Lower leg skin (tissue), 4 donors: ENCODE data around the gene SYT2. TPM values are rescaled to one million over a fixed set of nuclear protein-coding genes. Genes with fewer than 3 reads are reported as not detected.
"Not testable (repeated sequence)": the region's sequence is repeated elsewhere in the genome, so short reads cannot be mapped to it uniquely, and the experiment has no call there.

Experiments used
- DNase-seq, 2 donors: peaks; one replicate each; pipeline ENCODE4 v3.0.0-alpha.2; 2019; ENCODE audit warnings: low spot score in 2 of 2
- H3K4me3 ChIP-seq: fragments of 200-600 bp; sonication (generic); 2 replicates; pipeline ENCODE4 v1.5.1; 2017; ENCODE audit warnings: mild to moderate bottlenecking, low read depth; ENCODE audit not compliant: poor library complexity, severe bottlenecking
- POLR2A ChIP-seq, 2 donors: fragments of 450-650 bp; IDR thresholded peaks; one replicate each; pipeline ENCODE4 v1.6.1; 2016 to 2017; ENCODE audit warnings: antibody characterized with exemption in 2 of 2, mild to moderate bottlenecking in 1 of 2, moderate library complexity in 1 of 2
- WGBS, 2 donors: methylation state at CpG; one replicate each; pipeline ENCODE4 v1.1.5; 2018; 5-methylcytosine and 5-hydroxymethylcytosine counted together
- intact Hi-C: fragments of 100-400 bp; cut with DNase I; formaldehyde crosslinking; loops from one replicate; pipeline ENCODE4 v1.15.0; 2023; ENCODE audit warnings: low total_unique reads
- total RNA-seq, 4 donors: library from RNA; depleted of rRNA; stranded (reverse); fragments of >200 nt; gene quantifications; one replicate each; pipeline ENCODE4 v1.1.0, GENCODE V29; 2016
- TF ChIP-seq, protein P1 (sequence below), 3 donors: fragments of 450-650 bp; IDR thresholded peaks; one replicate each; pipeline ENCODE4 v1.5.1; 2016; ENCODE audit warnings: antibody characterized with exemption in 3 of 3, mild to moderate bottlenecking in 3 of 3, moderate library complexity in 2 of 3

Gene SYT2
- total RNA-seq, 4 donors from 2014 or later, result not detected

GRCh38 chr1:202553560-202554038 is 156.7 kb downstream of the SYT2 start:
- TF ChIP-seq, protein P1, sequence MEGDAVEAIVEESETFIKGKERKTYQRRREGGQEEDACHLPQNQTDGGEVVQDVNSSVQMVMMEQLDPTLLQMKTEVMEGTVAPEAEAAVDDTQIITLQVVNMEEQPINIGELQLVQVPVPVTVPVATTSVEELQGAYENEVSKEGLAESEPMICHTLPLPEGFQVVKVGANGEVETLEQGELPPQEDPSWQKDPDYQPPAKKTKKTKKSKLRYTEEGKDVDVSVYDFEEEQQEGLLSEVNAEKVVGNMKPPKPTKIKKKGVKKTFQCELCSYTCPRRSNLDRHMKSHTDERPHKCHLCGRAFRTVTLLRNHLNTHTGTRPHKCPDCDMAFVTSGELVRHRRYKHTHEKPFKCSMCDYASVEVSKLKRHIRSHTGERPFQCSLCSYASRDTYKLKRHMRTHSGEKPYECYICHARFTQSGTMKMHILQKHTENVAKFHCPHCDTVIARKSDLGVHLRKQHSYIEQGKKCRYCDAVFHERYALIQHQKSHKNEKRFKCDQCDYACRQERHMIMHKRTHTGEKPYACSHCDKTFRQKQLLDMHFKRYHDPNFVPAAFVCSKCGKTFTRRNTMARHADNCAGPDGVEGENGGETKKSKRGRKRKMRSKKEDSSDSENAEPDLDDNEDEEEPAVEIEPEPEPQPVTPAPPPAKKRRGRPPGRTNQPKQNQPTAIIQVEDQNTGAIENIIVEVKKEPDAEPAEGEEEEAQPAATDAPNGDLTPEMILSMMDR (IDR thresholded peaks at IDR 0.05), result no peak
- TF ChIP-seq POLR2A (IDR thresholded peaks at IDR 0.05), result no peak
- no peak overlapping the region for H3K4me3 ChIP-seq
- intact Hi-C loops, result no loop called here
- WGBS, 2 donors, result 43 to 47% methylated on average over 3 of the region's 3 CpGs
- DNase-seq, result peak in 1 of 2 donors; percentile 36

DNA sequence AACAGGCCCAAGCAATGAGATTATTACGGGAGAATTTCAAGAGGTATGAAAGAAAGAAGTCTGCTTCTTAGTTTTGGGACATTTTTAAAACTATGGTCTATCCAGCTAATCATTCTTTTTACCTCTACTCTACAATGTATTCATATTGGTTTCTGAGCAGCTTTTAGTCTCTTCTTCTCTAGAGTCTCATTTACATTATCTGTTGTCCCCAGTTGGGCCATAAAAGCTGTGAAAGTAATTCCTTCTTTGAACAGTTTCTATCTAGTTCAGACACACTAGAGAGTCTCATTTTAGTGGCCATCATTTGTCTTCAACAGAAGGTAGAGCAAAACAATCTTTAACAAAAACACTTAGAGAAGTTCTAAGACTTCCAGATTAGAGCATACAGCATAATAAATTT is 157.2 kb downstream of the SYT2 start:
- DNase-seq, intact Hi-C loops, H3K4me3 ChIP-seq: not testable (repeated sequence)
- 60 to 73% methylated on average over 1 of the region's 1 CpG for WGBS, 2 donors

DNA sequence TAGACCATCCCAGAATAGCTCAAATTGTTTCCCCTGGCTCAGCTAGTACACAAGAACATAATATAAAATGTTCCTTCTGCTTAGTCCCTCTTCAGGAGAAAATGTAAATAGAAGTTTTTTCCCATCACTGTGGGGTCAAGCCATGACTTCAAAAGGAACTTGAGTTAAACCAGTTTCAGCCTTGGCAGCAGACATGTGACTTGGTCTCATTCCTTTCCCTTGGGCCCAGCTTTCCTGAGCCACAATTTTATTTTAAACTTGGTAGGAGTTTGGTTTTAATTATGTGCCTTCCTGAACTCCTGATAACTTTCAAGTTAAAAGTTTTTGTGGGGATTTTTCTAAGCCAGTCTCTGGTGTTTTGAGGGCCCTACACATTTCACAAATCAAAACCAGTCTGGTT is 157.6 kb downstream of the SYT2 start:
- intact Hi-C loops, DNase-seq, H3K4me3 ChIP-seq: not testable (repeated sequence)

DNA sequence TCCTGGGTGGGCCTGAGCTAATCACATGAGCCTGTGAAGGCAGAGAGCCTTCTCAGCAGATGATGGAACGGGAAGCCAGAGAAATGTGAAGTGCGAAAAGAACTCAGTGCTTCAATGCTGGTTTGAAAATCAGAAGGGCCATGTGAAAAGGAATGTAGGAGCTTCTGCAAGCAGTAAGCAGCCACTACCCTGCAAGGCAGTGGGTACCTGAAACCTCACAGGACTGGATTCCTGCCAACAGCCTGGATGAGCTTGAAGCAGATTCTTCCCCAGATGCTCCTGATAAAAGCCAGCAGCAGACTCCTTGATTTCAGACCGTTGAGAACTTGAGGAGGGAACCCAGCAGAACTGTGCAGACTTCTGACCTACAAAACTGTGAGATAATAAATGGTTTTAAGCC is 158.6 kb downstream of the SYT2 start:
- 45 to 54% methylated on average over 3 of the region's 3 CpGs for WGBS, 2 donors
- no peak for DNase-seq
- H3K4me3 ChIP-seq, result no peak overlapping the region
- intact Hi-C loops, result no loop called here
- TF ChIP-seq POLR2A (IDR thresholded peaks at IDR 0.05), result no peak
- TF ChIP-seq, protein P1 (IDR thresholded peaks at IDR 0.05), result no peak

DNA sequence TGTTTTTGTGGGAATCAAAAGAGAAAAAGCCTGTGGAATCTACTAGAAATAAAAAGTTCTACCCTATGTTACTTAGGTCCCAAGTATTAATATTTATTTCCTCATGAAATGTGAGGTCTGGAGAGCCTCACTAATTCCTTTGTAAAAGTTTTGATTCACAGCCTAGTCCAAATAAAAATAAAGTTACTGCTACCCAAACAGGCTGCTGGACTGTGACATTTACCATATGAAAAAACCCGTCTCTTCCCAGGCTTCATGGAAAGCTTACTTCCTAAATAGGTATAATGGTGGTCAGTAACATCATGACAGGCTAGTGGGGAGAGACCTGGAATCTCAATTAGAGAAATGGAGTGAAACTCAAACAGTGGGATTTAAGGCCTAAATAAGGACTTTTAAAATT is 160.2 kb downstream of the SYT2 start:
- H3K4me3 ChIP-seq, intact Hi-C loops, DNase-seq: not testable (repeated sequence)
- 84 to 87% methylated on average over 1 of the region's 1 CpG for WGBS, 2 donors

- intact Hi-C loops, result no loop called here
- no peak for TF ChIP-seq POLR2A (IDR thresholded peaks at IDR 0.05)
- TF ChIP-seq, protein P1 (IDR thresholded peaks at IDR 0.05), result no peak
- no peak for DNase-seq
- H3K4me3 ChIP-seq, result no peak overlapping the region
Measured at GRCh38 chr1:202547215-202547614, 163.0 kb downstream of the SYT2 start.

- DNase-seq, intact Hi-C loops, H3K4me3 ChIP-seq: not testable (repeated sequence)
- 80 to 88% methylated on average over 3 of the region's 3 CpGs for WGBS, 2 donors
Measured at GRCh38 chr1:202546796-202547195, 163.5 kb downstream of the SYT2 start.

GRCh38 chr1:202546377-202546776 is 163.9 kb downstream of the SYT2 start:
- H3K4me3 ChIP-seq, intact Hi-C loops, DNase-seq: not testable (repeated sequence)
- 48 to 63% methylated on average over 3 of the region's 3 CpGs for WGBS, 2 donors

DNA sequence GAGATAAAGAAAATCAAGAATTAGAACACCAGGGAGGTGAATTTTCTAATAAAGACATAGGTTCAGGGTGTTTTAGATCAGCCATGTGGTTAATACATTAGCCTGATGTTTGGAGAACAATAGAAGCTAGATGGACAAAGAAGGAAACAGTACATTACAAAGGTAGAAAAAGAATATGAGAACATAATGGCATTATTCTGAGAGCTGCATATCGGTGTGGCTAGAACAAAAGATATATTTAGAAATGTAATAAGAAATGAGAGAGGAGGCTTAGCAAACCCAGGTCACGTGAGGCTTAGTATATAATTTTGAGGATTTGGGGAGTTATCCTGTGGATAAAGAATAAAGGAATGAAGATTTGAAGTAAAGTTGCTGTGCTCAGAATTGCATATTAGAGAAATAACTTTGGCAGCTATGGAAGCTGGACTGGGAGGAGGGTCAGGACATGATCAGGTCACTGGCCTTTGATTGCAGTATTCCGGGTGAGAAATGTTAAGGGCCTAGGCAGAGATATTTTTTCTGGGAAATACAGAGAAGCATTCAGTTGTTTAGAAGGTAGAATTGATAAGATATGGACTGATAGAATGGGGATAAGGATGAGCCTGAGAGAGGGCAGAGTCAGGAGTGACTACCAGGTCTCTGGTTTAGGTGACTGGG is 164.5 kb downstream of the SYT2 start:
- WGBS, 2 donors, result 66 to 68% methylated on average over 3 of the region's 3 CpGs
- H3K4me3 ChIP-seq, intact Hi-C loops, DNase-seq: not testable (repeated sequence)

DNA sequence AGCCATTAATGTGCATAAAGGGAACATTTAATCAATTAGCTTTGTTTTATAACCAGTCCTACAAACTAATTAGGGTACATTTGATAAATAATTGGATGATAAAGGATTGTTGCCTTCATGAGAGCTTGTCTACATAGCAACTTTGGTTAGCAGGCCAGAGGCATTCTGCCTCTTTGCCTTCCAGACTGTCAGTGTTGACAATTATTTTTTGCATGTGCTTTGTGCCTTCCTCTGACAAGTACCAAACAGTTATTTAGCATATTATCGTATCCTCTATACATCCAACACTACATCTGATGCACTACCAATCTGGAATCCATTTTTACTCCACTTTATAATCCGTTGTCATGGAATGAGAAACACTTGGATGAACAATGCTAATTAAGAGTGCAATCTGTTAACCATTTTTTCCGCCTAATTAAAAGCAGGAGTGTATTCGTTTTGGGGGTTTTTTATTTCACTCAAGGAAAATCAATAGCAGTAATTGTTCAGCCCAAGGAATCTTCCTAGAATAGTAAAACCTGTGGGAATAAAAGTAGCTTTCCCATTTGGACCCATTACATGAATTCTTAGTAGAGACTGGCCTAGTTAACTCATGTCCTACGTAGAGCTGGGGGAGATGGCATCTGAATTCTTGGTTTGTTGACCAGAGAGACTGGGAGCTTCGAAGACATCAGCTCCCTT is 165.3 kb downstream of the SYT2 start:
- DNase-seq, H3K4me3 ChIP-seq, intact Hi-C loops: not testable (repeated sequence)
- WGBS, 2 donors, result 62 to 73% methylated on average over 6 of the region's 6 CpGs

DNA sequence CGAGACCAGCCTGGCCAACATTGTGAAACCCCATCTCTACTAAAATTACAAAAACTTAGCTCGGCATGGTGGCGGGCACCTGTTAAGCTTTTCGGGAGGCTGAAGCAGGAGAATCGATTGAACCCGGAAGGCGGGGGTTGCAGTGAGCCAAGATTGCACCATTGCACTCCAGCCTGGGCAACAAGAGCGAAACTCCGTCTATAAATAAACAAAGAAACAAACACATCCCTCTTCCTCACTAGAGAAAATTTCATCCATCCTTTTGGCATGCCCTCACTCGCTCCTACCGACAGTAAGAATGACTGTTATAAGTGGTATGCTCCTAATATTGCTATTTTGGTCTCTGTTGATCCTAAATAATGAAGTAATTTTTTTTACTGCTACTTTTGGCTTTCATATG is 166.7 kb downstream of the SYT2 start:
- WGBS, 2 donors, result 40 to 58% methylated on average over 11 of the region's 11 CpGs
- intact Hi-C loops, H3K4me3 ChIP-seq: not testable (repeated sequence)
- peak; percentile 55 to 85 for DNase-seq

DNA sequence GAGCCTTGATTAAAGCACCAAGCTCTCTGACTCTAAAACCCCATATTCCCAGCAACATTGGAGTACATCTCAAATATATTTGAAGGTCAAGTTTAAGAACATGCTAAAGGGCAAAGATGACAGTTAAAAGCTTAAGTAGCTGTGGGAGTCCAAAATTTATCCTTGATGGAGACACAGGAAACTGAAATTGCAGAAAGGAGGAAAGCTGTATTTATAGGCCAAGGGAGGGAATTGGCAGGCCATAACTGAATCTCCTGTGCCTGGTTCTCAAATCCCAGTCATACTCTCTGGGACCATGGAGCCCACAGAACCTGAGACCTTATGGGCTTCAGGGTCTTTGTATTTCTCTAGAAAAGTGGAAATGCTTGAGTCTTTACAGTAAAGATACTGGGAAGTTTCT is 167.8 kb downstream of the SYT2 start:
- intact Hi-C loops, result not testable (repeated sequence)

More for the DNA sequence above, 167.8 kb downstream of the SYT2 start:
- not testable (repeated sequence) for DNase-seq, H3K4me3 ChIP-seq
